HG02852 (cell line): ENCODE results near the gene CCDC182.

ENCODE experiments used
- ATAC-seq: cut with Tn5 transposase; IDR thresholded peaks from one replicate; pipeline ENCODE4 v1.9.1; 2021; ENCODE audit warnings: mild to moderate bottlenecking, moderate library complexity; ENCODE audit not compliant: unreplicated experiment

Gene CCDC182

DNA sequence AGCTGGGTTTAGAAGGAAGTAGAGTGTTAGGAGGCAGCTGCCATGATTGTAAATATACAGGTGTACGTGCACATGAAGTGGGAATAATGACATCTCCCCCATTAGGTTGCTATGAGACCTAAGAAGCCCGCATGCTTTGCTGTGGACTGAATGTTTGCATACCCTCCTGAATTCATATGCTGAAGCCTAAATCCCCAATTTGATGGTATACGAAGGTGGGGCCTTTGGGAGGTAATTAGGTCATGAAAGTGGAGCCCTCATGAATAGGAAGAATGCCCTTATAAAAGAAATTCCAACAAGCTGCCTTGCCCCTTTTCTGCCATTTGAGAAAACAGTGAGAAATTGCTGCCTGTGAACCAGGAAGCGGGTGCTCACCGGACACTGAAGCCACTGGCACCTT is 44.0 kb downstream of the CCDC182 start:
- no peak for ATAC-seq

GRCh38 chr17:57699751-57700219 is 45.3 kb downstream of the CCDC182 start:
- no peak for ATAC-seq

- no peak for ATAC-seq
Measured at GRCh38 chr17:57697891-57698711, 47.0 kb downstream of the CCDC182 start.

DNA sequence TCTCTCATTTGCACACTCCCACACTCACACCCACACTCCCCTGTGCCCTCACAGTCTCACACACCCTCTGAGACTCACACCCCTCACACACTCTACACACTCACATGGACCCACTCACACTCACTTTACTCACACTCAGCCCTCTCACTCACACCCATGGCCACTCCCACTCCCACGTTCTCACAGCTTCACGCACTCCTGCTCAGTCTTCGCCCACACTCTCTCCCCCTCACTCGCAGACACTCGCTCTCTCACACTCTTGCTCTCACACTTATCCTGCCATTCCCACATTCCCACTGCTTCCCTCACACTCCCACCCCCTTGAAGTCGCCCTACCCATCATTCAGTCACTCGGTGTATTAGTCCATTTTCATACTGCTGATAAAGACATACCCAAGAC is 47.9 kb downstream of the CCDC182 start:
- no peak for ATAC-seq

DNA sequence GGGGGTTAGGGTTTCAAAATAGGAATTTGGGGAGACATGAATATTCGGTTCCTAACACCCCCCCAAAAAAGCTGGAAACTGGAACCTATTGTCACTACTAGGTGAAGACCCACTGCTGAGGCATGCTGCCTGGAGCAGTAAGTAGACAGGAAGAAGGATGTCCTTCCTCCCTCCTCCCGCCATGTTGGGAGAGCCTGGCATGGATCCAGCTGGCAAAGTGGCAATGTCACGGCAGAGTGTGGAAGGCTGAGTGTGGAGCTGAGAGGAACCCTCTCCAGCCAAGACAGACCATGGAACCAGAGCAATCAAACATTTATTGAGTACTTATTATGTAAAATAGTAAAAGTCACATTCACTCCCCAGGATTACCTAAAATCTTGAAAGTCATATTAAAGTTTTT is 49.0 kb downstream of the CCDC182 start:
- no peak for ATAC-seq
